Hematopoietic multipotent progenitor cell treated with erythropoietin and hydrocortisone succinate and interleukin-3 and kit ligand, for 17 days (in vitro differentiated cells): ENCODE measurements around the gene ACTN4.

ENCODE experiments used
- DNase-seq: peaks from one replicate; pipeline ENCODE4 v3.0.0-alpha.2; 2015; ENCODE audit warnings: low spot score

ACTN4 gene

GRCh38 chr19:38725469-38726283 lies 78.2 kb downstream of the ACTN4 start:
- DNase-seq, result no peak

DNA sequence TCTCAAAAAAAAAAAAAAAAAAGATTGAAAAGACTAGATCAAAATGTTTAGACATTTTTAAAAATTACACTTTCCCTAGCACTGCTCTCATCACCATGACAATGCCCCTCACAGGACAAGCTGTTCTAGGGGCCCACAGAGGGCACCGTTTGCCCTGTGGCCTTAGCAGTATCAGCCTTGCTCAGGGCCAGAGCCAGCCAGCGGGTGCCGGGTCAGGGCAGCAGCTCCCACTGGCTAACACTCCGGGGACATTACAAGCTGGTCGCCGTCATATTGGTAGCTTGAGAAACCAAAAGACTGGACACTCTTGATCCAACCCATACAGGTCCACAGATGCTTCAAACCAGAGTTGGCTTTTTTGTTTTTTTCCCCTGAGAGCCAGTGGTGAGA lies 78.8 kb downstream of the ACTN4 start:
- no peak for DNase-seq

- no peak for DNase-seq
Measured at GRCh38 chr19:38726761-38727301, 79.4 kb downstream of the ACTN4 start.

GRCh38 chr19:38727306-38727867 lies 79.9 kb downstream of the ACTN4 start:
- no peak for DNase-seq

DNA sequence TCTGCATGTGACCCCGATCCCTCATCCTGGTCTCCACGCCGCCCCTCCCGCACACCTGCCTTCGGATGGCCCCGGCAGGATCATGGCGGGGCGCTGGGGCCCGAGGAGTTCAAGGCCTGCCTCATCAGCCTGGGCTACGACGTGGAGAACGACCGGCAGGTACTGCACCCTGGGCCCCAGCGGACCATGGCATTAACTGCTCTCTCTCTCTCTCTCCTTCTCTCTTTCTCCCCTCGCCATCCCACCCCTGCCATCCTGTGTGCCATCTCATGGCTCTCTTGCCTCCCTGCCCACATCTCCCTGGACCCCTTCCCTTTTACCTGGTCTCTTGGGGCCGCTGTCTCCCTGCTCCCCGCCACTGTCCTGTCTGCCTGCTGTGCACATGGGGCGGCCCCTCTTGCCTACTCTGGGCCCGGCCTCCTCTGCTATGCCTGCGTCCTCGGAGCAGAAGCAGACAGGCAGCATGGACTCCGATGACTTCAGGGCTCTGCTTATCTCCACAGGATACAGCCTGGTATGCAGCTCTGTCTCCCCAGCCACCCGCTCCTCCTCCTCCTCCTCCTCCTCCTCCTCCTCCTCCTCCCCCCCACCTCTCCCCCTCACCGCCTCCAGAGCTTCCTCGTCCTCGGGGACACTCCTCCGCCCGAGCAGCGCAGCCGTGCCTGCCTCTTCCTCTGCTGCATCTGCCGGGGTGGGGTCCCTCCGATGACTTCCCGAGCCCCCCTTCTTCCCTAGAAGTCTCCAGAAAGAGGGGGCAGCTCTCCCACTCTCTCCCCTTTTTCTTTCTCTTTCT lies 80.6 kb downstream of the ACTN4 start:
- DNase-seq, result no peak

- DNase-seq, result no peak
Measured at GRCh38 chr19:38728752-38729541, 81.5 kb downstream of the ACTN4 start.

DNA sequence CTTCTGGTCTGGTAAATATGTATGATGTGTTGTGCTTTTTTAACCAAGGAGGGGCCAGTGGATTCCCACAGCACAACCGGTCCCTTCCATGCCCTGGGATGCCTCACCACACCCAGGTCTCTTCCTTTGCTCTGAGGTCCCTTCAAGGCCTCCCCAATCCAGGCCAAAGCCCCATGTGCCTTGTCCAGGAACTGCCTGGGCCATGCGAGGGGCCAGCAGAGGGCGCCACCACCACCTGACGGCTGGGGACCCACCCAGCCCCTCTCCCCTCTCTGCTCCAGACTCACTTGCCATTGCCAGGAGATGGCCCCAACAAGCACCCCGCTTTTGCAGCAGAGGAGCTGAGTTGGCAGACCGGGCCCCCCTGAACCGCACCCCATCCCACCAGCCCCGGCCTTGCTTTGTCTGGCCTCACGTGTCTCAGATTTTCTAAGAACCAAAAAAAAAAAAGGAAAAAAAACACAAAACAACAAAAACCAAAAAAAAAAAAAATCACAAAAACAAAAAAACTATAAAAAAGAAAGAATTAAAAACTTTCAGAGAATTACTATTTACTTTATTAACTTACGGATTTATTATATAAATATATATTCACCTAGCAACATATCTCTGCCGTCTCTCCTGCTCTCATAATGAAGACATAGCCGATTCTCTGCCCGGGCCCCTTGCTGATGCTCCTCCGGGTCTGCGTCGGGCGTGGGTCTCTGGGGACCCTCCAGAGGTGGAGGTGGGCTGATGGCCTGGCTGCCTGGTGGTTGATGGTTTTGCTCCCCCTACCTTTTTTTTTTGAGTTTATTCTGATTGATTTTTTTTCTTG lies 82.4 kb downstream of the ACTN4 start:
- DNase-seq, result peak; percentile 73

GRCh38 chr19:38730470-38730730 lies 83.0 kb downstream of the ACTN4 start:
- DNase-seq, result no peak

- no peak for DNase-seq
Measured at GRCh38 chr19:38730731-38731589, 83.5 kb downstream of the ACTN4 start.

- no peak for DNase-seq
Measured at GRCh38 chr19:38731654-38732301, 84.3 kb downstream of the ACTN4 start.

DNA sequence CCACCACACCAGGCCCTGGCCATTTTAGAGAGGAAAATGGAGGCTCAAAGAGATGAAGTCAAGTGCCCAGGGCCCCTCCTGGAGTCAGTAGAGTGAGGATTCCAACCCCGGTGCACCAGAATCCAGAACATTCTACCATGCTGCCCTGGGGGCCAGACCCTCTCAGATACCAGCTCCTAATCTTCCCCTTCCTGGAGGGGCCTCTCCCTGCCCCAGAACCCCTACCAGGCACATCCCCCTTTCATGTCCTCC lies 85.7 kb downstream of the ACTN4 start:
- no peak for DNase-seq

DNA sequence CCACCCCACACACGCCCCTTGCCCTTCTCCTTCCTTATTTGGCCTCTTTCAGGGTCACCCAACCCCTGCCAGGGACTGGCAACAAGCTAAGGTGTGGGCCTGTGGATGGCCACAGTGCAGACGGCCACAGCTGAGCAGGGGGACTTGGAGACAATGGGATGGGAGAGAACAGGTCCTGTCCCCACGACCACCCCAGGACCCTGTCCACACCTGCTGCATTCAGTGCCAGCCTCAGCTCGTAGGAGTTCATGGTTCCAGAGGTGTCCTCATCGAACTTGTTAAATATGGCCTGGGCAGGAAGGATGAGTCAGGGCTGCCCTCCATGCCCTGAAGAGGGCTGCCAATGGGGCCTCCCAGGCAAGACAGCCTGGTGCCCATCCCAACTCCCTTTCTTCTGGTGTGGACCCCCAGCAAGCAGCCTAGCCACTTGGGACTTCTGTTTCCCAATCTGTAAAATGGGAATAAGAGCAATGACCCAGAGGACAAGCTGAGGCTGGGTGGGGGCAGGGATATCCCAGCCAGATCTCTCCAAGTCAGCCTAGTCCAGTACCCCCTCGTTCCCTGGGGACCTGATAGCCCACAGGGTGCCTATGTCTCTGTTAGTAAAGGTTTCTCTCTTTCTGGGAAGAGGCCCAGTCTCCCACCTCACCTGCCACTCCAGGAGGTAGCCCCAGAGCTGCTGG lies 86.2 kb downstream of the ACTN4 start:
- no peak for DNase-seq

GRCh38 chr19:38734176-38734425 lies 86.7 kb downstream of the ACTN4 start:
- DNase-seq, result no peak

DNA sequence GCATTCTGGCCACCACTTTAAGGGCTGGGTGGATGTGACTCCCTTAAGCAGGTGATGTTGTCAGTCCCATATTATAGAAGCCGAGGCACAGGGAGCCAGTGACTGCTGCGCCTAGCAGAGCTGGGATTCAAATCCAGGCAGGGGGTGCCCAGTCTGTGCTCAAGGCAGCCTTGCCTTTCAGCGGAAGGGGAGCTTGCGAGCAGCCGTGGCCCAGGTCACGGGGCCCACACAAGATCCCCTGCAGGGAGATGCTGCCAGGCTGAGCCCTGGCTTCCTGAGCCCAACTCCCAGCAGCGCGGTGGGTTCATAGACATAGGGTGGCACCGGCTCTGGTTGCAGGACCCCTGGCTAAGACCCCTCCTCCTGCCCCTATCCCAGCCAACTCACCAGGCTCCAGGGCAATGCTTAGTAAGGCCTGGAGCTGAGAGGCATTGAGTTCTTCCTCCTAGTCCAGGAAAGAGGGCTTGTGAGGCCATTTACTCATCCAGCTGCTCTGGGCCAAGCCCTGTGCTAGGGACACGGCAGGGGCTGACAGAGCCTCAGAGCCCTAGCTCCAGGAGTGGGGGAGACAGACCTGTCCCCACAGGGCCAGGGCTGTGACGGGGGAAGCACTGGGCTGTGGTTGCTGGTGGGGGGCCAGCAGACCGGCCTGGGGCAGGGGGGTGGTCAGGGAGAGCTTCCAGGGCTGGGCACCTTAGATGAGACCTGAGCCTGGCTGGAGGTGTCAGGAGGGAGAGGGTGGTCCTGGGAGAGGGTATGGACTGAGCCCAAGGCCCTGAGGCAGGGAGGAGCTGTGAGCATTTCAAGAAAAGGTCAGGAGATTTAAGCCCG lies 87.2 kb downstream of the ACTN4 start:
- DNase-seq, result no peak

DNA sequence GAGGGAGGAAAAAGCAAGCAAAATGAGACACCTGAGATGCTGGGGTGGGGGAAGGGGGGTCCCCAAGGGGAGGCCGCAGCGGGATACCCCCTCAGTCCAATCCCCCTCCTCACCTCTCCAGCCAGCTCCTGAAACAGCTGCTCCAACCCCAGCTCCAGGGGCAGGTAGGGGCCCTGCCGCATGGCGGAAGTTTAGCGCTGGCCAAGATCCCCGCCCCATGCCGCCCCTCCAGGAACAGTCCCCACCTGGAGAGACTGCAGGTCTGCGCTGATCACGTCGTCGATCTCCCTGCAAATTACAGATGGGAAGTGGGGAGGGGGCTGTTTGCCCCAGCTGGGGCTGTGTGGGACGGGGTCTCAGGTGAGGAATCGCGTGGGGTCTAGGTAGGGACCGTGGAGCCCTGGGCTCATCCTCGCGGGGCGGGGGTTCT lies 87.8 kb downstream of the ACTN4 start:
- DNase-seq, result no peak

DNA sequence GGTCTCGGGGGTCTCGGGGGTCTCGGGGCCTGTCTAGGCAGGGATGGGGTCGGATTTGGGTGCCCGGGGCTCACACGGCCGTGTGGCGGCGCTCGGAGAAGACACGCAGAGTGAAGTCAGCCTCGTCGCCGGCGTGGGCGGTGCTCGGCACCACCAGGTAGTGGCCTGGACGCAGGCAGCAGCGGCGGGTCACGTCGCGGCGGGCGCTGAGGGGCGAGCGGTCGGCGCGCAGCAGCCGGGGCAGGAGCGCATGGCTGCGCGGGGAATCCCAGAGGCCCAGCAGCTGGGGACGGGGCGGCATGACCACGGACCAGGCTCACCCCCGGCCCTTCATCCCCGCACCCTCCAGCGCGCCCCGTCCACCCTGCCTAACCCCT lies 88.6 kb downstream of the ACTN4 start:
- DNase-seq, result peak; percentile 48

DNA sequence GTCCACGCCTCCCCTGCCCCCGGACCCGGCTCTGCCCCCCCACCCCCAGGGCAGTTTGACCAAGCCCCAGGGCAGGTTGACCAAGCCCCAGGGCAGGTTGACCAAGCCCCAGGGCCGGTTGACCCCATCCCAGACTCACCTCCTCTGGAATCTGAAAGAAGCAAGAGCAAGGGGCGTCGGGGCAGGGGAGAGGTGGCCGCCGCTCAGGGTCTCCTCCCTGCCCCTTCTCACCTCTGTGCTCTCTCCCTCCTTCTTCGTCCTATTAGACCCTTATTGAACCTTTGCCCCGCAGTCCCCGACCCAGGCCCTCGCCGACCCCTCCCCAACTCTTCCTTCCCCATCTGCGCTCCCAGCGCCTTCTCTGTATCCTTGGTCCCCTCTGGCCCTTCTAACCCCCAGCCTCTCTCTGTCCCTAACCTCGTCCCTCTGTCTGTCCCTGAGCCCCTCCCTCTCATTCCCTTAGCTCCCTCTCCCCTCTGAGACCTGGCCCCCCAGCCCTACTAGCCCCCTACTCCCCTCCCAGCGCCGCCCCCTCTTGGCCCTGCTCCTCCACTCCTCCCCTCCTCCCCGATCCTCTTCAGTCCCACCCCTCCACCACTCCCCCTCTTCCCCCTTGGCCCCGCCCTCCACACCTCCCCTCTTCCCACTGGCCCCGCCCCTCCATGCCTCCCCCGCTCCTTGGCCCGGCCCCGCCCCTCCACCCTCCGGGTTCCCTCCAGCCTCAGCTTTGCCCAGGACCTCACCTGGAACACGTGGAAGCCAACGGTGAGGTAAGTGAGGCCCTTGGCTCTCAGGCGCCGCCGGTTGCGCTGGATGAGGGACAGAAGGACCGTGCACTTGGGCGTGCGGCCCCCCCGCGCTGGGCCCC lies 89.2 kb downstream of the ACTN4 start:
- peak; percentile 20 for DNase-seq

DNA sequence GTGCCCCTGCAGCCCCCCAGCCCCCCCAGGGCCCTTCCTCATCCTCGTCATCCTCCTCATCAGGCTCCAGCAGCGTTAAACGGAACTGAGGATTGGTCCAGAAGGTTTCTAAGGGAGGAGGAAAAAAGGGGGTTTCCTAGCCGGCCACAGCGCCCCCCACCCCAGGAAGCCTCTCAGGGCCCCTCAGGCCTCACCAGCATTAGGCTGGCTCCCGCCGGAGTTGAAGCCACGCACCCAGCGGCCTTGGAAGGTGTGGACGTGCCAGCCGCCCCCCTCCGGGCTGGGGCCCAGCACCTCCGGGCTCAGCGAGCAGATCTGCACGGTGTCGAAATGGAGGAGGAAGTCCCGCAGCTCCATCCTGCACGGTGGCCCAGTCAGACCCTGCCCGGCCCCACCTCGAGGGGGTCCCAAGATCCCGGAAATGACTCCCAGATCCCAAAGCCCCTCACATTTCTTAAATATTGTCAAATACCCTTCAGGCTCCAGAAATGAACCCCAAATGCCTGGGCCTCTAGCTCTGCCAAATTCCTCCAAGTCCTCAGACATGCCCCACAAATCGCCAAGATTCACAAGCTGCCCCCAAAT lies 89.9 kb downstream of the ACTN4 start:
- no peak for DNase-seq
